Measurements from ENCODE around the gene TMCC3.

Gene TMCC3

GRCh38 chr12:94673496-94673895, 23.1 kb upstream of the TMCC3 start:
- Histone ChIP-seq H3K9ac (ENCODE audit: low read length) (no peak overlapping the region), H4K91ac (ENCODE audit: low read depth, low read length) (no peak overlapping the region), H3K4me1 (ENCODE audit: control insufficient read depth in 1 of 2, insufficient read depth in 2 of 2, low read length in 2 of 2) (peaks cover 7% of the 10 kb centered on the region in 2 experiments), H3K14ac (ENCODE audit: low read length) (no peak overlapping the region), H2AFZ (ENCODE audit: insufficient read depth, low read length, poor library complexity) (no peak overlapping the region), H2BK120ac (ENCODE audit: insufficient read depth, low read length, poor library complexity) (no peak overlapping the region), H4K8ac (ENCODE audit: low read depth, low read length) (no peak overlapping the region), H3K79me2 (ENCODE audit: control insufficient read depth, insufficient read depth, low read length, poor library complexity) (no peaks in the 10 kb centered on the region), H3K36me3 (ENCODE audit: control insufficient read depth in 1 of 2, insufficient read depth in 2 of 2, low read length in 2 of 2) (no peaks in the 10 kb centered on the region), H2BK12ac (ENCODE audit: low read length) (no peak overlapping the region), H3K27me3 (ENCODE audit: insufficient read depth, low read length) (no peaks in the 10 kb centered on the region), H3K27ac (ENCODE audit: low read depth, low read length) (no peak overlapping the region), H2AK5ac (ENCODE audit: low read length) (no peak overlapping the region), H3K4me3 (ENCODE audit: low read depth, low read length) (no peak overlapping the region), H3K4ac (ENCODE audit: low read depth, low read length) (no peak overlapping the region), H3K18ac (ENCODE audit: low read length) (no peak overlapping the region), H3K4me2 (ENCODE audit: low read length) (no peak overlapping the region), H3K23ac (ENCODE audit: low read length) (no peak overlapping the region), H3K79me1 (ENCODE audit: low read length) (peaks cover 3% of the 10 kb centered on the region), H2BK5ac (ENCODE audit: low read depth, low read length, poor library complexity) (no peak overlapping the region), H4K12ac (ENCODE audit: low read depth, low read length) (no peak overlapping the region), H3K9me3 (ENCODE audit: insufficient read depth, low read depth, low read length) (no peaks in the 10 kb centered on the region)
- no CpG with 5 or more reads among the region's 4 CpGs for WGBS (ENCODE audit: extremely low coverage, insufficient coverage, insufficient read length)
- no peak for DNase-seq

GRCh38 chr12:94671917-94672316, 21.6 kb upstream of the TMCC3 start:
- WGBS (ENCODE audit: extremely low coverage, insufficient coverage, insufficient read length), result no CpG with 5 or more reads among the region's 1 CpG
- Histone ChIP-seq H4K91ac (ENCODE audit: low read depth, low read length) (no peak overlapping the region), H3K79me2 (ENCODE audit: control insufficient read depth, insufficient read depth, low read length, poor library complexity) (no peaks in the 10 kb centered on the region), H3K23ac (ENCODE audit: low read length) (no peak overlapping the region), H3K27me3 (ENCODE audit: insufficient read depth, low read length) (no peaks in the 10 kb centered on the region), H3K9ac (ENCODE audit: low read length) (no peak overlapping the region), H2BK5ac (ENCODE audit: low read depth, low read length, poor library complexity) (no peak overlapping the region), H3K18ac (ENCODE audit: low read length) (no peak overlapping the region), H3K4me2 (ENCODE audit: low read length) (no peak overlapping the region), H4K8ac (ENCODE audit: low read depth, low read length) (no peak overlapping the region), H3K4ac (ENCODE audit: low read depth, low read length) (no peak overlapping the region), H2BK12ac (ENCODE audit: low read length) (no peak overlapping the region), H3K4me3 (ENCODE audit: low read depth, low read length) (no peak overlapping the region), H3K27ac (ENCODE audit: low read depth, low read length) (no peak overlapping the region), H3K79me1 (ENCODE audit: low read length) (peaks cover 3% of the 10 kb centered on the region), H2AK5ac (ENCODE audit: low read length) (no peak overlapping the region), H3K14ac (ENCODE audit: low read length) (no peak overlapping the region), H4K12ac (ENCODE audit: low read depth, low read length) (no peak overlapping the region), H2AFZ (ENCODE audit: insufficient read depth, low read length, poor library complexity) (no peak overlapping the region), H3K4me1 (ENCODE audit: control insufficient read depth in 1 of 2, insufficient read depth in 2 of 2, low read length in 2 of 2) (peaks cover 3 to 5% of the 10 kb centered on the region in 2 experiments), H2BK120ac (ENCODE audit: insufficient read depth, low read length, poor library complexity) (no peak overlapping the region), H3K36me3 (ENCODE audit: control insufficient read depth in 1 of 2, insufficient read depth in 2 of 2, low read length in 2 of 2) (no peaks in the 10 kb centered on the region), H3K9me3 (ENCODE audit: insufficient read depth, low read depth, low read length) (no peaks in the 10 kb centered on the region)
- DNase-seq, result no peak

- Histone ChIP-seq H3K27me3 (ENCODE audit: insufficient read depth, low read length) (no peaks in the 10 kb centered on the region), H3K14ac (ENCODE audit: low read length) (no peak overlapping the region), H2BK120ac (ENCODE audit: insufficient read depth, low read length, poor library complexity) (no peak overlapping the region), H3K18ac (ENCODE audit: low read length) (no peak overlapping the region), H2AFZ (ENCODE audit: insufficient read depth, low read length, poor library complexity) (no peak overlapping the region), H3K23ac (ENCODE audit: low read length) (no peak overlapping the region), H2AK5ac (ENCODE audit: low read length) (no peak overlapping the region), H3K4me1 (ENCODE audit: control insufficient read depth in 1 of 2, insufficient read depth in 2 of 2, low read length in 2 of 2) (peaks cover 0 to 2% of the 10 kb centered on the region in 2 experiments), H3K36me3 (ENCODE audit: control insufficient read depth in 1 of 2, insufficient read depth in 2 of 2, low read length in 2 of 2) (no peaks in the 10 kb centered on the region), H3K9me3 (ENCODE audit: insufficient read depth, low read depth, low read length) (no peaks in the 10 kb centered on the region), H3K4me2 (ENCODE audit: low read length) (no peak overlapping the region), H2BK12ac (ENCODE audit: low read length) (no peak overlapping the region), H3K9ac (ENCODE audit: low read length) (no peak overlapping the region), H4K8ac (ENCODE audit: low read depth, low read length) (no peak overlapping the region), H3K4ac (ENCODE audit: low read depth, low read length) (no peak overlapping the region), H3K4me3 (ENCODE audit: low read depth, low read length) (no peak overlapping the region), H3K79me2 (ENCODE audit: control insufficient read depth, insufficient read depth, low read length, poor library complexity) (no peaks in the 10 kb centered on the region), H4K91ac (ENCODE audit: low read depth, low read length) (no peak overlapping the region), H3K79me1 (ENCODE audit: low read length) (no peaks in the 10 kb centered on the region), H3K27ac (ENCODE audit: low read depth, low read length) (no peak overlapping the region), H2BK5ac (ENCODE audit: low read depth, low read length, poor library complexity) (no peak overlapping the region), H4K12ac (ENCODE audit: low read depth, low read length) (no peak overlapping the region)
- no CpG with 5 or more reads among the region's 2 CpGs for WGBS (ENCODE audit: extremely low coverage, insufficient coverage, insufficient read length)
- DNase-seq, result no peak
Measured at GRCh38 chr12:94670898-94671297, 20.5 kb upstream of the TMCC3 start.

GRCh38 chr12:94670075-94670474, 19.7 kb upstream of the TMCC3 start:
- no peaks in the 10 kb centered on the region for H3K36me3 ChIP-seq (ENCODE audit: control insufficient read depth in 1 of 2, insufficient read depth in 2 of 2, low read length in 2 of 2)
- H3K4me1 ChIP-seq (ENCODE audit: control insufficient read depth in 1 of 2, insufficient read depth in 2 of 2, low read length in 2 of 2), result peaks cover 0 to 2% of the 10 kb centered on the region in 2 experiments
- no peak overlapping the region for H3K14ac ChIP-seq (ENCODE audit: low read length)
- no peak overlapping the region for H3K18ac ChIP-seq (ENCODE audit: low read length)
- H2BK120ac ChIP-seq (ENCODE audit: insufficient read depth, low read length, poor library complexity), result no peak overlapping the region
- no peaks in the 10 kb centered on the region for H3K79me1 ChIP-seq (ENCODE audit: low read length)
- peak; percentile 49 to 88 for DNase-seq
- no peak overlapping the region for H2BK12ac ChIP-seq (ENCODE audit: low read length)
- H3K27ac ChIP-seq (ENCODE audit: low read depth, low read length), result no peak overlapping the region
- H2AK5ac ChIP-seq (ENCODE audit: low read length), result no peak overlapping the region
- H4K91ac ChIP-seq (ENCODE audit: low read depth, low read length), result no peak overlapping the region
- no CpG with 5 or more reads among the region's 6 CpGs for WGBS (ENCODE audit: extremely low coverage, insufficient coverage, insufficient read length)
- no peak overlapping the region for H2BK5ac ChIP-seq (ENCODE audit: low read depth, low read length, poor library complexity)
- H4K8ac ChIP-seq (ENCODE audit: low read depth, low read length), result no peak overlapping the region
- no peak overlapping the region for H2AFZ ChIP-seq (ENCODE audit: insufficient read depth, low read length, poor library complexity)
- H3K9me3 ChIP-seq (ENCODE audit: insufficient read depth, low read depth, low read length), result no peaks in the 10 kb centered on the region
- no peak overlapping the region for H3K4me3 ChIP-seq (ENCODE audit: low read depth, low read length)
- no peak overlapping the region for H3K23ac ChIP-seq (ENCODE audit: low read length)
- H3K4ac ChIP-seq (ENCODE audit: low read depth, low read length), result no peak overlapping the region
- no peak overlapping the region for H4K12ac ChIP-seq (ENCODE audit: low read depth, low read length)
- H3K79me2 ChIP-seq (ENCODE audit: control insufficient read depth, insufficient read depth, low read length, poor library complexity), result no peaks in the 10 kb centered on the region
- no peak overlapping the region for H3K9ac ChIP-seq (ENCODE audit: low read length)
- no peak overlapping the region for H3K4me2 ChIP-seq (ENCODE audit: low read length)
- no peaks in the 10 kb centered on the region for H3K27me3 ChIP-seq (ENCODE audit: insufficient read depth, low read length)

All from trophoblast cell (in vitro differentiated cells and primary cell).